Measurements from ENCODE around the gene YPEL4. TPM values are rescaled to one million over a fixed set of nuclear protein-coding genes. Genes with fewer than 3 reads are reported as not detected.

YPEL4 gene
- total RNA-seq, 1 experiment from 2014 or later, result not detected

DNA sequence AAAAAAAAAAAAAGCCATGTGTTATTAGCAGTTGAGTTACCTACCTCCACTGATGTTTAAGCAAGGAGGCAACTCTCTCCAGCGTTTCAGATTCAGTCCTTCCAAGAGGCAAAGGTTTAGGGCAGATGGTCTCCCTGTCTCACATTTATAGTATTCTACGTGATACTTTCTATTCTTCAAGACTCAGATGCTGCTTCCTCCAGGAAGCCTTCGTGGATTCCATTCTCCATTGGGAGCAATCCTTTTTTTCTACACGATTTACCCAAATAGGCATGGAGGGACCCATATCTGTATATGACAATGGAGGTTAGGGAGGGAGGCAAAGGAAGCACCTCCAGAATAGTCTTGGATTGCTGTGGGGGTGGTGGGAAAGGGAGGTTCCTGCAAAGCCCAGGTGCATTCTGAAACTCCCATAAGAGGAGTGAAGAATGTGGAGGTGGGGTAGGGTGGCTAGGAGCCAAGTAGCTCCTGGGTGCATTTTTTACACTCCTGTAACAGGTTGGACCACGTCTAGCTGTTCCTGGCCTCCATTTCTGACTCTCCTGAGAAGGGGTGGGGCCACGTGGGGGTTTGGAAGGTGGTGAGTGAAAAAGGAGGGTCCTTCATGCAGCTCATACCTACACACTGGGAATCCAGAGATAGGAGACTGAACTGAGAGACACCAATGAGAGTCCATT lies 16.2 kb downstream of the YPEL4 start:
- Histone ChIP-seq H3K4me3 (no peak overlapping the region), H3K36me3 (peaks cover 4% of the 10 kb centered on the region), H3K9me3 (replicated peaks) (no peaks in the 10 kb centered on the region), H3K27me3 (replicated peaks) (peaks cover 15% of the 10 kb centered on the region), H3K27ac (no peak overlapping the region), H3K4me1 (replicated peaks) (peaks cover 7% of the 10 kb centered on the region)
- no peak for DNase-seq (ENCODE audit: low read depth in 1 of 2, low spot score in 2 of 2)

- Histone ChIP-seq H3K4me1 (replicated peaks) (no peaks in the 10 kb centered on the region), H3K27ac (no peak overlapping the region), H3K36me3 (no peaks in the 10 kb centered on the region), H3K27me3 (replicated peaks) (peaks cover 15% of the 10 kb centered on the region), H3K9me3 (replicated peaks) (no peaks in the 10 kb centered on the region), H3K4me3 (no peak overlapping the region)
- DNase-seq (ENCODE audit: low read depth in 1 of 2, low spot score in 2 of 2), result no peak
Observed at GRCh38 chr11:57632116-57632515, 17.6 kb downstream of the YPEL4 start.

- Histone ChIP-seq H3K36me3 (no peaks in the 10 kb centered on the region), H3K4me3 (no peak overlapping the region), H3K27me3 (replicated peaks) (peaks cover 15% of the 10 kb centered on the region), H3K4me1 (replicated peaks) (no peaks in the 10 kb centered on the region), H3K27ac (no peak overlapping the region), H3K9me3 (replicated peaks) (no peaks in the 10 kb centered on the region)
- DNase-seq (ENCODE audit: low read depth in 1 of 2, low spot score in 2 of 2), result no peak
Observed at GRCh38 chr11:57630171-57630570, 19.5 kb downstream of the YPEL4 start.

DNA sequence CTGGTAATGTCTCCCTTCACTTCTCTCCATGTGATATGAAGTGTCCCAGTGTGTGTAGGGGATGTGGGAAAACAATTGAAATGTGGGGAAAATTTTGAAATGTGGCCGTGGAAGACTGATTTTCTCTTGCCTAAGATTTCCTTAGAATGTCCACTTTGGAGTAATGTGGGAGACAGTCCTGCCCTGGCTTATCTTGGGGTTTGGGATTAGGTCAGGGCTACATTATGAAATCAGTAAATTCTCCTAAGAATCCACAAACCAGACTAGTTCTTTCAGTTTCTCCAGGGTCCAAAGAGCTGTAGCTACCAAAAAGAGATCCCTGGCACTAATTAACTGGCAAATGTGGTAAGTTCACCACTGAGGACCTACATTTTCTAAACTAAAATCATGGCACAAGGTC lies 22.8 kb downstream of the YPEL4 start:
- DNase-seq (ENCODE audit: low read depth in 1 of 2, low spot score in 2 of 2), result no peak
- Histone ChIP-seq H3K9me3 (replicated peaks) (no peaks in the 10 kb centered on the region), H3K4me3 (no peak overlapping the region), H3K4me1 (replicated peaks) (no peaks in the 10 kb centered on the region), H3K36me3 (no peaks in the 10 kb centered on the region), H3K27me3 (replicated peaks) (peaks cover 12% of the 10 kb centered on the region), H3K27ac (no peak overlapping the region)

DNA sequence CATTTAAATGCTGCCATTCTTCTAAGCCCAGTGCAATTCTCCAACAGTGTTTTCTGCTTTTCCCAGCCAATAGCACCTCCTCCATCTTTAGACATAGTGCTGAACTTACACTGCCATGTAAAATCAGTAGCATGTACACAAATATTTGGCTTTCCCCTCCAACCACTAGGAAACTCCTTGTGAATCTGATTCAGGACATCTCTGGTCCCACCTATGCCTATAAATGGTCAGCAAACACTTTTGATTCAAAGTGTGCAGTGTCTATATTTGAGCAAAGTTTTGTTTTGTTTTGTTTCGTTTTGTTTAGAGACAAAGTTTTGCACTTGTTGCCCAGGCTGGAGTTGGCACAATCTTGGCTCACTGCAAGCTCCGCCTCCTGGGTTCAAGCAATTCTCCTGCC lies 24.8 kb downstream of the YPEL4 start:
- DNase-seq (ENCODE audit: low read depth in 1 of 2, low spot score in 2 of 2), result no peak
- Histone ChIP-seq H3K36me3 (no peaks in the 10 kb centered on the region), H3K9me3 (replicated peaks) (peaks cover under 1% of the 10 kb centered on the region), H3K4me3 (no peak overlapping the region), H3K27me3 (replicated peaks) (no peaks in the 10 kb centered on the region), H3K4me1 (replicated peaks) (no peaks in the 10 kb centered on the region), H3K27ac (no peak overlapping the region)

- H3K27me3 ChIP-seq (replicated peaks), result no peaks in the 10 kb centered on the region
- H3K4me1 ChIP-seq (replicated peaks), result no peaks in the 10 kb centered on the region
- H3K36me3 ChIP-seq, result no peaks in the 10 kb centered on the region
- peaks cover 3% of the 10 kb centered on the region for H3K9me3 ChIP-seq (replicated peaks)
- H3K4me3 ChIP-seq, result no peak overlapping the region
- no peak overlapping the region for H3K27ac ChIP-seq
- DNase-seq (ENCODE audit: low read depth in 1 of 2, low spot score in 2 of 2), result no peak
Observed at GRCh38 chr11:57622263-57622662, 27.4 kb downstream of the YPEL4 start.

DNA sequence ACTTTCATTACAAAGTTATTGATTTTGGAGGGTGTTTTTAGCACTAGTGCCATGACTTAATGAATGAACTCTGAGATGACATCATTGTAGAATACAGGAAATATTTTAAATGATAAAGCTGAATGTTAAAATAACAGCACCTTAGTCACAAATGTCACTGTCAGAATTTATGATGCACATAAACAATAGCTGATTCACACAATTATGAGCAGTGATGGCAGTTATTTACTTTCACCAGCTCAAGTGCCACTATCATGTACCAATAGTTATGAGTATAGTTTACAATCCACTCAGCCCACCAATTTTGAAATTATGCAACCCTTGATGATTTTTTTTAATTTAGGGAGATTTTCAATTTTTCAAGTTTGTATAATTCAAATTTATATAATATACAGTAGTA lies 29.2 kb downstream of the YPEL4 start:
- Histone ChIP-seq H3K27me3 (replicated peaks) (no peaks in the 10 kb centered on the region), H3K4me1 (replicated peaks) (no peaks in the 10 kb centered on the region), H3K36me3 (no peaks in the 10 kb centered on the region), H3K4me3 (no peak overlapping the region), H3K9me3 (replicated peaks) (peaks cover 3% of the 10 kb centered on the region), H3K27ac (no peak overlapping the region)
- no peak for DNase-seq (ENCODE audit: low read depth in 1 of 2, low spot score in 2 of 2)

GRCh38 chr11:57619331-57619730 lies 30.4 kb downstream of the YPEL4 start:
- Histone ChIP-seq H3K27me3 (replicated peaks) (no peaks in the 10 kb centered on the region), H3K4me1 (replicated peaks) (no peaks in the 10 kb centered on the region), H3K4me3 (no peak overlapping the region), H3K9me3 (replicated peaks) (peaks cover 3% of the 10 kb centered on the region), H3K36me3 (no peaks in the 10 kb centered on the region), H3K27ac (no peak overlapping the region)
- no peak for DNase-seq (ENCODE audit: low read depth in 1 of 2, low spot score in 2 of 2)

- Histone ChIP-seq H3K27ac (no peak overlapping the region), H3K4me1 (replicated peaks) (no peaks in the 10 kb centered on the region), H3K4me3 (no peak overlapping the region), H3K27me3 (replicated peaks) (no peaks in the 10 kb centered on the region), H3K36me3 (no peaks in the 10 kb centered on the region), H3K9me3 (replicated peaks) (peaks cover 3% of the 10 kb centered on the region)
- no peak for DNase-seq (ENCODE audit: low read depth in 1 of 2, low spot score in 2 of 2)
Observed at GRCh38 chr11:57618438-57618837, 31.3 kb downstream of the YPEL4 start.

DNA sequence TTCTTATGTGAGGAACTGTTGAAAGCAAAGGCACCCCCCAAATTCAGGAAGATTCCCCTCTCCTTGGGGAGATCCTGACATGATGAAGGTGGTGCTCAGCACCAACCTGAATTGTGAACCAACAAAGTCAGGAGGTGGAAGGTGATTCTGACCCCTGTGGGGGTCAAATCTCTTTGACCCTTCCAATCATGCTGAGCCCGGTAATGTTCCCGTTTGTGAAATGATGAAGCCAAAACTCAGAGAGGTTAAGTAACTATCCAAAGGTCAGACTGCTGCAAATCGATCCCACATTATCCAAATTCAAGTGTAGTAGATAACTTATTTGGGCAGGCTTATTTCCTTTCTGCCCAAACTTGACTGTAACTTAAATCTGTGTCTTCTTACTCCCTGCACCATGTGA lies 33.1 kb downstream of the YPEL4 start:
- no peak overlapping the region for H3K27ac ChIP-seq
- no peaks in the 10 kb centered on the region for H3K4me1 ChIP-seq (replicated peaks)
- H3K36me3 ChIP-seq, result no peaks in the 10 kb centered on the region
- H3K4me3 ChIP-seq, result no peak overlapping the region
- no peak for DNase-seq (ENCODE audit: low read depth in 1 of 2, low spot score in 2 of 2)
- H3K27me3 ChIP-seq (replicated peaks), result no peaks in the 10 kb centered on the region
- H3K9me3 ChIP-seq (replicated peaks), result peaks cover 3% of the 10 kb centered on the region

DNA sequence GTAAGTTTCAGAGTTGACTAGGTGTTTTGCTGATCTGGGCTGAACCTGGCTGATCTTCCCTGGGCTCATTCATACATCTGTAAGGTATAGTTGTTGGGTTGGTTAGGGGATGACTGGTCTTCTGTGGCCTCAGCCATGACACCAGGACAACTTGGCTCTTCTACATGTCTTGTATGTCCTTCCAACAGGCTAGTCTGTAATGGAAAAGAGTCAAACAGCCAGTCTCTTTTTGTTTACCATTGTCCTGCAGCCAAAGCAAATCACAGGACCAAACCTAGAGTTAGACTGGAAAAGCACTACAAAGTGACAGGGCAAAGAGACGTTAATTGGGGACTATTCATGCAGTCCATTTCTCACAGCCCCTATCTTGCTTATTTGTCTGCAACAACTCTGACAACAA lies 34.4 kb downstream of the YPEL4 start:
- Histone ChIP-seq H3K4me1 (replicated peaks) (no peaks in the 10 kb centered on the region), H3K27ac (no peak overlapping the region), H3K27me3 (replicated peaks) (peaks cover 3% of the 10 kb centered on the region), H3K9me3 (replicated peaks) (peaks cover 3% of the 10 kb centered on the region), H3K36me3 (no peaks in the 10 kb centered on the region), H3K4me3 (no peak overlapping the region)
- DNase-seq (ENCODE audit: low read depth in 1 of 2, low spot score in 2 of 2), result no peak

GRCh38 chr11:57614234-57614772 lies 35.4 kb downstream of the YPEL4 start:
- H3K9me3 ChIP-seq (replicated peaks), result no peaks in the 10 kb centered on the region
- H3K27me3 ChIP-seq (replicated peaks), result peaks cover 7% of the 10 kb centered on the region
- H3K36me3 ChIP-seq, result no peaks in the 10 kb centered on the region
- H3K27ac ChIP-seq, result no peak overlapping the region
- H3K4me1 ChIP-seq (replicated peaks), result no peaks in the 10 kb centered on the region
- no peak overlapping the region for H3K4me3 ChIP-seq
- no peak for DNase-seq (ENCODE audit: low read depth in 1 of 2, low spot score in 2 of 2)

GRCh38 chr11:57610170-57610569 lies 39.5 kb downstream of the YPEL4 start:
- Histone ChIP-seq H3K27ac (no peak overlapping the region), H3K36me3 (no peaks in the 10 kb centered on the region), H3K4me3 (no peak overlapping the region), H3K4me1 (replicated peaks) (no peaks in the 10 kb centered on the region), H3K9me3 (replicated peaks) (no peaks in the 10 kb centered on the region), H3K27me3 (replicated peaks) (peaks cover 11% of the 10 kb centered on the region)
- no peak for DNase-seq (ENCODE audit: low read depth in 1 of 2, low spot score in 2 of 2)

DNA sequence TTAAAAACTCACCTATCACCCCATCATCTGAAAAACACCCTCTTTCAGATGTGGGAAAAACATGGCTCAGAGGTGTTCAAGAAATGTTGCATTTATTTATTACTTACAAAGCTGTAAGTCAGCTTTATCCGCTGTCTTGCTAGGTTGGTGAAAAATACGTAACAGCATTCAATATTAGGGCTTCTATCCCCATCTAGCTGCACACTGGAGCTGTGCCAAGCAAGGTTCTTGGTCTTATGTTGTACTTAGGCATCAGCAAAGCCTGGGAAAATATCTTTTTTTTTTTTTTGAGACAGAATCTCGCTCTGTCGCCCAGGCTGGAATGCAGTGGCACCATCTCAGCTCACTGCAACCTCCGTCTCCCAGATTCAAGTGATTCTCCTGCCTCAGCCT lies 44.7 kb downstream of the YPEL4 start:
- DNase-seq (ENCODE audit: low read depth in 1 of 2, low spot score in 2 of 2), result no peak
- H3K4me3 ChIP-seq, result no peak overlapping the region
- no peak overlapping the region for H3K27ac ChIP-seq
- H3K27me3 ChIP-seq (replicated peaks), result peaks cover 5% of the 10 kb centered on the region; the same call in 1 of the 2 replicates
- no peaks in the 10 kb centered on the region for H3K36me3 ChIP-seq
- no peaks in the 10 kb centered on the region for H3K4me1 ChIP-seq (replicated peaks)
- H3K9me3 ChIP-seq (replicated peaks), result no peaks in the 10 kb centered on the region
